SH-SY5Y (cell line): ENCODE data around the gene DCTD.

Experiments used
- GATA2 ChIP-seq: IDR thresholded peaks from 2 replicates; pipeline ENCODE4 v1.6.1; 2011; ENCODE audit warnings: mild to moderate bottlenecking, low read depth, low read length
- GATA3 ChIP-seq: IDR thresholded peaks from 2 replicates; pipeline ENCODE4 v1.6.1; 2011; ENCODE audit warnings: low read depth, mild to moderate bottlenecking, low read length, moderate library complexity

The DCTD gene

DNA sequence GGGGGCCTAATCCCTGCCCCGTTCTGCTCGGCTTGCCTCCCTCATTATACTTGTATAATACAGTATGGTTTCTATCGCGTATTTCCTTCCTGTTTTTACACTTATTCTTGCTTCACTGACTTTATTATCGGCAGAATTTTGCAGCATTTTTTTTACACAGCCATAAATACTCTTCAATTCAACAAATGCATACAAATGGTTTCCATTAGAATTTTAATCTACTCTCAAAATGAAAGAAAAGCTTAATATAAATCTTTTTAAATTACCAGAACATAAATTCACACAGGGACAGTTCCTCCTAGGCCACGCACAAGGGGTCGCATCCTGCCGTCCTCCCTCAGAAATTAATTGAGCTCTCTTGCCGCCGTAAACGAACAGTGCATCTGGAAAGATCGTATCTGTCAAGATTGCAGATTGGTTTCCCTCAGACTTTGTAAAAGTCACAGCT is 42.9 kb downstream of the DCTD start:
- TF ChIP-seq GATA2 (peak; percentile 45), GATA3 (no peak)

DNA sequence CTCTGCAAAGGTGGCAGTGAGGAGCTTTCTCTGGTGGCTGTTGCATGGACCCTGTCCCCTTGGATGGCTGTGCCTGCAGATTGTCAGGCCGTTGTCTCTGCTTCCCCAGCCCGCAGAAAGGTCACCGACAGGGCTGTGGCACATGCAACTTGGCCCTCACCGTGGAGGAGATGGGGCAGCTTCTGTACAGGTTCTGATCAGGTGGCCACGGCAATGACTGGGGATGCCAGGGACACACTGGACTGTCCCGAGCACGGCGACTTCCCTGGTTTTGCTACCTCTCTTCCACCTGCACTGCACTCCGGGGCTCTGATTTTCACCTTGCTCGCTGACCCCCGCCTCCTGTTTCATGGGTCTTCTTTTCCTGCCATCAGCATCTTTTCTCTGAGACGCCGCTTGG is 43.5 kb downstream of the DCTD start:
- no peak for TF ChIP-seq GATA3
- no peak for TF ChIP-seq GATA2

DNA sequence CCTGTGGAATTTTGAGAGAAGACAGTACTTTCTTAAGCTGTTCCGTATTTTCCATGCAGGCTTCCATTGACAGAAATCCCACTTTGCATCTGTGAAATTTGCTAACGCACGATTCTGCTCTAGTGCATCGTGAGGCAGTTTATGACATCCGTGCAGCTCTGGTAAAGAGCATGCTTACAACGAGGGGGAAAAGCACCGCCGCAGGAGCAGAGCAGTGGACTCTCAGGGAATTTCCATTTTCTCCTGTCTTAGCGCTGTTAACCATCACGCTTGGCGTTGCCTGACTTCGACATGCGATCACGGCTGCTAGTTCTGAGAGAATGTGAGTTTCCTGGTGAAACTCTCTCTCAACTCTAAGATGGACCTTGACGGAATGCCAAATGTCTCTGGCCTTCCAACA is 43.9 kb downstream of the DCTD start:
- TF ChIP-seq GATA3 (no peak), GATA2 (no peak)

DNA sequence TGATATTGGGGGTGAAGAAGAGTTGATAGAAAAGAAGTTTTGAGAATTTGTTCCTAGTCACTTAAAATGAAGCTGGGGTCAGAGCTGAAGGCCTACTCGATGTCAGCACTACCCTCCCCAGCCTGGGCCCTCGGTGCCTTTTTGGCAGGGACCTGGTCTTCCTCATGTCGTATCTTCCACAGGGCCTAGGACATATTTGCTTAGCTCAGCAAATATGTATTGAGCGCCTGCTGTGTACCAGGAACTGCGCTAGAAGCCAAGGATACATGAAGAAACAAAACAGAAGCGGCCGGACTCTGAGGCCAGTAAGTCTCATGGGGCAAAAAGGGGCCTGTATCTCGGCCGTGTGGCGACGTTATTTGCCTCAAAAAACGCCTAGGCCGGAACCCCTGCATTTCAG is 44.3 kb downstream of the DCTD start:
- TF ChIP-seq GATA3 (no peak), GATA2 (no peak)

DNA sequence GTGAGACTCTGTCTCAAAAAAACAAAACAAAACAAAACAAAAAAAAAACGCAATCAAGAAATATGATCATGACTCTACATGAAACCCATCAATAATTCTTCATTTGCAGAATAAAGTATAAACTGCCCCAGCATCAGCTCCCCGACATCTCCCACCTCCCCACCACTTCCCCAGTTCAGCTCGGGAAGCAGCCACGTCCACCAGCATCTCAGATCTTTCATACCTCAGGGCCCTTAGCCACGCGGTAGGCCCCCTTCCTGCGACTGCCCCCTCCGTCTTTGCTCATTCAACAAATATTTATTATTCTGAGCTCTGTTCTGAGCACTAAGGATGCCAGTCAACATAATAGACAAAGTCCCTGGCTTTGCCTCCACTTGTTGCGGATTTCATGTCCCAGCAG is 45.6 kb downstream of the DCTD start:
- no peak for TF ChIP-seq GATA3
- no peak for TF ChIP-seq GATA2

DNA sequence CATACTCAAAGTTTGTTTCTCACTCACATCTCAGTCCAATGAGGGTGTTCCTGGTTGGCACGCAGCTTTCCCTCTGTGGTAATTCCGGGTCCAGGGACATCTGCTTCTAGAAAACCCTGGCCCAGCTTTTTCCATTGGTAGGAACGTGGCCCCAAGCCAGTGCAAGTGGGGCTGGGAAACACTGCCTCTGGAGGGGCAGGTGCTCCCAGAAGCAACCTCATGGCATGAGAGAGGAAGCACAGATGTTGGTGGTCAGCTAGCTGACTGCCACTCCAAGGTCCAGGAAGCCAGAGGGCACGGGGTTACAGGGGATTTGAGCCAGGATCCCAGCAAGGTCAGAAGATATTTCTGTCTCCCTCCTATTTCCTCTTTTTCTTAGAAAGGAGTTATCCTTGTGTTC is 47.5 kb downstream of the DCTD start:
- no peak for TF ChIP-seq GATA3
- TF ChIP-seq GATA2: no peak

DNA sequence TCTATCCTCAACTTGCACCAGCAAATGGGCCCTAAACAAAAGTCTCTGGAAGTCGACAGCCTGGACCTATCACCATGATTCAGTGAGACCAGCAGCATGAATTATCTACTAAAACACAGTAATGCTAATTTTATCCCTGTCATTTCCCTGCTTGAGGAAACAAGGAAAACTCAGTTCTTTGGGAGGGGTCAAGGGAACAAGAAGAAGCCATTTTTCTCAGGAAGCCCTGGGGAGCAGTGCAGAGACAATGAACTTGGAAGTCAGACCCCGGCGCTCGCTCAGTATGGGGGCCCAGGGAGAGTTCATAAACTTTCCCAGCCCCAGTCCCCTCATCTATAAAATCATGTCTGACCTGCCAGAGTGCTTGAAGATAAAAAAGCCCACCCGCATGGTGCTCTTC is 50.4 kb downstream of the DCTD start:
- TF ChIP-seq GATA2 (no peak), GATA3 (no peak)

DNA sequence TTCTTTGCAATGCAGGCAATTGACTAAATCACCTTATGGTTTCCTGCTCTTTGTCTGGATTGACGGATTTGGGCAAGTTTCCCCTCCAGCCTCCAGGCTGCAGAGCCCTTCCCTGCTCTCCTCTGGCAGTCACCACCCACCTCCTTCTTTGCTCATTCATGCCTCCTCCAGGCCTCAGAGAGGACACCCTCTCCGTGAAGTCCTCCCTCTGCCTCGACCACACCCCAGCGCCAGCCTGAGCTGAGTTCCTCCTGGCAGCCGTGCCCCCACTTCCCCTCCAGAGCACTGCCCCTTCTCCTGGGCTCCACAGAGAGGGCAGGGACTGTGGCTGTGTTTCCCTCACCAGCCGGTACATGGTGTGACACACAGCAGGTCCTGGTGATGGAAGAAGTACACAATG is 53.7 kb downstream of the DCTD start:
- TF ChIP-seq GATA2 (no peak), GATA3 (no peak)

DNA sequence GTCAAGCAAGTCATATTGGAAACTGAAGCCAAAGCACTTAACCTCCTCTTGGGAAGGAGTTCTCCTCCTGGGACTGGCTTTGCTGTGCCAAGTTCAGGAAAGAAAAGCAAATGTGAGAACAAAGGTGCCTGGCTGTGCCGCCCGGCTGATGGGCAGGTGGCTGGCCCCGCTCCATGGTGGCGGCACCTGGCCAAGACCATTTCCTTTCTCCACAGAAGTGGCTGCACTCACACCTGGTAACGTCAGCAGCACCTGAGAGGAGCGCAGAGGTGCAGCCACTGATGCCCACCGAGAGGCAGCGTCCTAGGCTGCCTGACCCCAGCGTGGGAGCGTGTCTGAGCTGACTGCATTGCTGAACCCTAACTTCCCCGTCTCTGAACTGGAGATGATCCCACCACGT is 54.3 kb downstream of the DCTD start:
- TF ChIP-seq GATA2: no peak
- TF ChIP-seq GATA3: no peak

DNA sequence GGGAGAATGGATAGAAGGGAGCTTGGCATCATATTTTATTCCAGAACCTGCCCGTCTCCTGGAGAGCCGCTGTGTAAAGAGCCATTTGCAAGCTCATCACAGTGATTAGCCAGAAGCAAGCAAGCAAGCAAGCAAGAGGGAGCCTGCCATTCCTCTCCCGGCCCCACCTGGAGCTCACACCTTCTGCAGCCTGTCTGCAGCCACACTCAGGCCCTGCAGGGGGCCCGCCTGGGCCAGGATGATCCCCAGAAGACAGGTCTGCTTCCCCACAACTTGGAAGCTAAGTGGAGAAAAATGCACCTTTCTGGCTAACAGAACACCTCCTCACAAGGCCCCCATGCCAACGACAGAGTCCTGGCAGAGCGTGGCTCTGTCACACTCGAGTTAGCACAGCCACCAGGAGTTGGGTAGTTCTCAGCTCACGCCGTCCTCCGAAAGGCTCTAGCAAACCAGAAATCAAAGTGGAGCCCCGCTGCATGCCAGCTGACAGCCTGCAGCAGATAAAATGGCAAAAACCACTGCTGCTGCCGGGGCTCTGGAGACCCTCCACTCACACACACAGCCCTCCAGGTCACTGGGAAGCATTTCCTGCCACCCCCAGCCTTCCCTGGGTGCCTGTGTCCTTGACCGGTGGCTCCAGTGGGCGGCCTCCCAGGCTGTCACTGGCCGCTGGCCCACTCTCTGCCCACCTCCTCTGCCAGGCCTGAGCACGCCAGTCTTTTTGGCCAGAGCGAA is 54.9 kb downstream of the DCTD start:
- TF ChIP-seq GATA3 (no peak), GATA2 (no peak)

DNA sequence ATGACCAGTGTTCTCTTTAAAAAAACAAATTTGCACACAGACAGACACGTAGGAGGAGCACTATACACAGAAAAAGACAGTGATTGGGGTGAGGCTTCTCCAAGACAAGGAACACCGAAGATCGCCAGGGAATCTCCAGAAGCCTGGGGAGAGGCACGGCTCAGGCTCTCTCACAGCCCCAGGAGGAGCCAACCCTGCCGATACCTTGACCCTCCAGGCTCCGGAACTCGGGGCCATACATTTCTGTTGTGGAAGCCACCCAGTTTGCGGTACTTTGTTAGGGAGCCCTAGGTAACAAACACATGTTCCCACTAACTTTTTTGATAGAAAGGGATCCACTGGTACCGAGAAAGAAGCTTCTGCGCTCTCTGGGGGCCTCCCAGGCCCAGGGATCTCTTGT is 55.8 kb downstream of the DCTD start:
- no peak for TF ChIP-seq GATA3
- no peak for TF ChIP-seq GATA2

DNA sequence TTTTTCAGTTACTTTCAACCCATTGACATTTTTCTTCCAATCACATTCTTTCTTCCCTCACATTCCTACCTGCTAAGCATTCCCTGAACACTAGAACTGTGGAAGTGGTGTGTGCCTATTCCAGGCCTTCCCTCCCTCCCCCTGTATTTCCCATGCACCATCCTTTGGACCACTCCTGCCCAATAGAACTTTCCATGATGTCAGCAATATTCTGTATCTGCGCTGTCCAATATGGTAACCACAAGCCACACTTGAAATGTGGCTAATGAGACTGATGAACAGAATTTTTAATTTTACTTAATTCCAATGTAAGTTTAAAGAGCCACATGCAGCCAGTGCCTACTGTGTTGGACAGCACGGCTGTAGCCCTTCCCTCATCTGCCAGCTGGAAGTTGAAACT is 57.5 kb downstream of the DCTD start:
- TF ChIP-seq GATA2 (no peak), GATA3 (no peak)

DNA sequence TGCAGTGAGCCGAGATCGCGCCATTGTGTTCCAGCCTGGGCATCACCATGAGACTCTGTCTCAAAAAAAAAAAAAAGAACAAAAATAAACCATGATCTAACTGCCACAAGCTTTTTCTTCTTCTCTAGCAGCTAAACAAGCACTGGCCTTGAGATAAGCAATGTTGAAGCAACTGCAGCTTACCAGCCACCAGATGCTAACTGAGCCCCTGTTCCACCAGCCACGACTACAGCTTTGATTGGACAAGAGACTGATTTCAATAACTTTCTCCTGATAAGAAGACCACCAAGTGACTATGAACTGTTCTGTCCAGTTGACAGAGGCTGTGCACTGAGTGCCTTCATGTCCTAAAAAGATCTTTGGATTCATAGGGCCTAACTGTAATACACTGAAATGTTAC is 58.5 kb downstream of the DCTD start:
- TF ChIP-seq GATA3: no peak
- TF ChIP-seq GATA2: no peak

DNA sequence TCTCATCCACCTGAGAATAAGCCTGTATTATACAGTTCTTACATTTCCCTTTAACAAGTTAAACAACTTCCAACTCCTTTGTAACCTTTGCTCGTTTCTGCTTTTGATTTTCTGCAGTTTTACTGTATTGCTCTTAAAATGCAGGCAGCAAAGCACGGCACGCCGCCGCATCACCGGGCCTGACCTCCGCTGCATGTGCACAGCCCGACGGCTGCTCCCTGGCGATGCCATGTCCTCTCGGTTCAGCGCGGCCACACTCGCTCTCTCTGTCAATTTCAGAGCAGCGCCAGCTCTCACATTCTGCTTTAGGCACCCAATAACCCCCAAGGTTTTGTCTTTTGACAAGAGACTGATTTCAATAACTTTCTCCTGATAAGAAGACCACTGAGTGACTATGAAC is 60.3 kb downstream of the DCTD start:
- TF ChIP-seq GATA2 (no peak), GATA3 (no peak)

DNA sequence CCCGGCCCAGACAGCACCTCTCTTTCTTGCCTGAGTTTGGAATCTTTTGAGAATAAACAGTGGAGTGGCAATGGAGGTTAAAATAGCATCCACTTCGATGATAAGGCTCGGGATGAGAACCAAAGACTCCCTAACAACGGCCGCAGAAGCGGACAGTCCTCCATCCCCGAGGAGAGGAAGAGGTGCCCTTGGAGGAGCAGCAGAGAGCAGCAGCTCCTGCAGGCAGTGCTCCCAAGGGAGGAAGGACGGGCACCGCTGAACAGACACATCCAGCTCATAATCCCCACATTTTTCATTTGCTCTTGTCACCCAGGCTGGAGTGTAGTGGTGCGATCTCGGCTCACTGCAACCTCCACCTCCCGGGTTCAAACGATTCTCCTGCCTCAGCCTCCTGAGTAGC is 61.3 kb downstream of the DCTD start:
- TF ChIP-seq GATA3 (no peak), GATA2 (no peak)

DNA sequence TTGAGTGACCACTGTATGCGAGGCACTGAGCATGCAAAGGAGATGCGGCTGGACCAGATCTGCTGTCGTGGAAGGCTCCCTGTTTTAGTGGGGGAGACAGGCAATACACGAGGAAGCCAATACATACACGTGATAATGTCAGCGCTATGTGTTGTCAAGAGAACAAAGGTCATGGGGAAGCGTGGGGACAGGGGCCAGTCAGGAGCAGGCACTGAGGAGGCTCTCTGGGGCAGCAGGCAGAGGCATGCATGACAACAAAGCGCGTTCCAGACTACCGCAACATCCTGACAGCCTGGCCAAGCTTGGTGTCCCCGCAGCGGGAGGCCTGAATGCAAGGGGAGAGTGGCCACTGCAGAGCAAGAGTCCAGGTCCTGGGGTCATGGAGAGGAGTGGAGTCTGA is 61.9 kb downstream of the DCTD start:
- TF ChIP-seq GATA2 (no peak), GATA3 (no peak)
